H54 (cell line): Measurements from ENCODE around the gene NR5A2.

Experiments used
- DNase-seq: peaks from one replicate; pipeline ENCODE4 v3.0.0; 2011; ENCODE audit warnings: low spot score, mixed read lengths; ENCODE audit not compliant: insufficient read length
- FAIRE-seq: peaks from 3 replicates; lab custom pipeline; 2011; peaks lifted over from hg19 to GRCh38; lab: Jason Lieb, UNC
- POLR2A ChIP-seq: IDR thresholded peaks from 2 replicates; pipeline ENCODE4 v1.6.1; 2011; ENCODE audit warnings: low read depth, mild to moderate bottlenecking, low read length

Gene NR5A2

GRCh38 chr1:200213392-200213791 lies 185.9 kb downstream of the NR5A2 start:
- FAIRE-seq (no peak), DNase-seq (no peak)
- no peak for TF ChIP-seq POLR2A

GRCh38 chr1:200213921-200214320 lies 186.4 kb downstream of the NR5A2 start:
- FAIRE-seq: no peak
- TF ChIP-seq POLR2A: no peak
- DNase-seq: no peak

GRCh38 chr1:200215350-200215749 lies 187.8 kb downstream of the NR5A2 start:
- no peak for DNase-seq
- TF ChIP-seq POLR2A: no peak
- FAIRE-seq: no peak

- FAIRE-seq: no peak
- TF ChIP-seq POLR2A: no peak
Observed at GRCh38 chr1:200217703-200218102, 190.2 kb downstream of the NR5A2 start.

GRCh38 chr1:200221614-200222282 lies 194.2 kb downstream of the NR5A2 start:
- no peak for FAIRE-seq
- no peak for TF ChIP-seq POLR2A
- DNase-seq: no peak

More at GRCh38 chr1:200217703-200218102, 190.2 kb downstream of the NR5A2 start:
- DNase-seq: no peak

- no peak for TF ChIP-seq POLR2A
- no peak for DNase-seq
- no peak for FAIRE-seq
Observed at GRCh38 chr1:200223207-200223606, 195.7 kb downstream of the NR5A2 start.

- no peak for DNase-seq
- TF ChIP-seq POLR2A: no peak
- no peak for FAIRE-seq
Observed at GRCh38 chr1:200223613-200224012, 196.1 kb downstream of the NR5A2 start.

GRCh38 chr1:200224315-200224714 lies 196.8 kb downstream of the NR5A2 start:
- DNase-seq (no peak), FAIRE-seq (no peak)
- TF ChIP-seq POLR2A: no peak

GRCh38 chr1:200226268-200226968 lies 198.9 kb downstream of the NR5A2 start:
- DNase-seq (no peak), FAIRE-seq (no peak)
- no peak for TF ChIP-seq POLR2A

GRCh38 chr1:200226969-200227303 lies 199.4 kb downstream of the NR5A2 start:
- FAIRE-seq (no peak), DNase-seq (no peak)
- TF ChIP-seq POLR2A: no peak
